NCI-H748 (cell line): ENCODE measurements around the gene COPB2.

Source experiments
- DNase-seq: peaks from one replicate; lab custom pipeline; 2025; ENCODE audit not compliant: unreplicated experiment; lab: John Stamatoyannopoulos, UW

Gene COPB2

DNA sequence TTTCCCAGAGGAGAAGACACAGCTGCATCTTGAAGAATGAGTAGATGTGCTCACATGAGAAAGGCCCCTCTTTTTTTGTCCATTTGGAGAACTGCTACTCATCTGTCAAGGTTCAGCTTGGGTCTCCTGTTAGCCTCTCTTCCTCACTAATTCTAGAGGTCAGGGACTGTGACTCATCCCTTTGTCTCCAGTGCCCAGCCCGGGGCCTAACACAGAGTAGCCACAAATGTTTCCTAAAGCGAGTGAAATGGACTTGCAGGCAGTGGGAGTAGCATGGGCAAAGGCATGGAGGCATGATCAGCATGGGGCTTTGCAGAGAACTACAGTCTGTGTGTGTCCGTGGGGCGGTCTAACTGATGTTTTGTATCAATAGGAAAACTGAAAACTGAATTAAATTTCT, 79.6 kb downstream of the COPB2 start:
- no peak for DNase-seq

DNA sequence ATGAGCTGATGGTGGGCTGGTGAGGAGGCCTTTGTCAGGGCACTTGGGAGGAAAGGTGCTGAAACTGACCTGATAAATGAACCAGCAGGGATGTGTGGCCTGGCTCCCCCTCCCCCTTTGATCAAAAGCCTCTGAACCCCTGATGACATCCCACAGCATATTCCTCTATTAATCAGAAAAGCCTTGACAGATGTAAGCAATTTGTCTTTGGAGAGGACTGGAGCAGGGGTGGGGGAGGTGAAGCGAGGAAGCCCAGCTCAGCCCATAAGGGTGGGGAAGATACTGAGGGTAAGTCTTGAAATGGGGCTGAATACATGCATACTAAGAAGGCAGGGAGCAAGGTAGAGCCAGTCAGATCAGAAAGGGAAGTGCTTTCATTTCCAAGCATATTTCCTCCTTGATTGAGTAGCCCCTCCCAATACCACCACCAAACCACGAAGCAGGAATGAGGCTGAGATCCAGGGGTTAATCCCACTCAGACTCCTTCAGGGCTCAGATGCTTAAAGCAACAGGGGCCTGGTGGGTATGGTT, 80.3 kb downstream of the COPB2 start:
- no peak for DNase-seq

DNA sequence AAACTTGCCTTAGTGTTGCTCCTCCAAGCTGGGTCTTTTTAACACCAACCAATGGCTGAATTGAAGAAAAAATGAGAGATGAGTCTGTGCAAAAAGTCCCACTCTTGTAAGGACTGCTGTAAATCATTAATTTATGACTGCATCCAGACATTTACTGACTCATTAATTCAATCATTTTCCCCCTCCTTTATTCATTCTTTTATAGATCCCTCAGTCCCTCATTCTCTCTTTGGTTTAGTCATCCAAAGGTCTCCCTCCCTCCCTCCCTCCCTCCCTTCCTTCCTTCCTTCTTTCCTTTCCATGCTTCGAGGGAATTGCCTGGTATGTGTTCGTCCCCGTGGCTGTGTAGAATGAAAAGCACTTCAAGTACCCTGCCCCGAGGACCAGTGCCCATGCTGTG, 80.9 kb downstream of the COPB2 start:
- DNase-seq: no peak

DNA sequence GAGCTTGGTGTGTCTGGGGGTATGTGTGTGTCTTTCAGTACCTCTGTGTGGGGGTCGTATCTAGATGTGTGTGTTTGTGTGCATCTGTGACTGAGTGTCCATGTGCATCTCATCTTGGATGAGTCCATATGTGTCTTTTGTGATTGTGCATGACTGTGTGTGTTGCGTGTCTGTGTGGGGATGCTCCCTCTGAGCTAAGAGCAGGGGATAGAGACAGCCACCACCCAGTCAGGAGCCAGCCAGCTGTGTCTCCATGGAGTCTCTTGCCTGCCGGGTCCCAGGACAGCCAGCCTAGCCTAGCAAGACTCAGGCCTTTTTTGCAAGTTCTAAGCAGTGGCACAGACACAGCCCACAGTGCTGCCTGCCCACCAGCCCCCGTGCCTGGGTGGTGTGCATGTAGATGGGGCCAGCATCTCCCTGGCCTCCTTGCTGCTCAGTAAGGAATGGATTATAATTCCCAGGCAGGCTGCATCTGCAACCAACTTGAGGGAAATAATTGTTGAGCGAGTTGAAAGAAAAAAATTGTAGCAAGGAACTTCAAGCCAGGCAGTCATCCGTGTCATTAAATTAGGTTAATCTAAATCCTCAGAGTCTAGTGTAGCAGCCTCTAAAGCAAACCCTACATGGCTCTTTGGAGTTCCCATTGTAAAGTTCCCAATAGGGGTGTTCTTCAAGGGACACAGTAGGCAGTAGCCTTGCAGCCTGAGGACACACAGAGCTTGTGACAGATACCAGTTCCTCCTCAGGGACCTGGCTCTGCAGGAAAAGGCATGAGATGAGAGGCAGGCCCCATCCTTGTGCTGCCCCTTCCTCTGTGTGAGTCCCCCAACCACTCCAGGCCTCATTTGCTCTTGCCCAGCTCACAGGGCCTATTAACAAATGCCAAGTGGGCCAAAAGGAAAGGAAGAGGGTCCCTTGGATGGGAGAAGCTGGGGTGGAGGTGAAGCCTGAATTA, 81.6 kb downstream of the COPB2 start:
- no peak for DNase-seq
